HG03460 (cell line): Measurements from ENCODE around the gene CASP3.
A peak's percentile ranks its signal among the peaks of the same experiment; 100 is the strongest.
"Not testable (repeated sequence)": the region's sequence is repeated elsewhere in the genome, so short reads cannot be mapped to it uniquely, and the experiment has no call there.

Source experiments
- ATAC-seq: cut with Tn5 transposase; IDR thresholded peaks from one replicate; pipeline ENCODE4 v1.9.1; 2021; ENCODE audit not compliant: unreplicated experiment

Gene CASP3

GRCh38 chr4:184596617-184597185, 52.5 kb downstream of the CASP3 start:
- no peak for ATAC-seq

DNA sequence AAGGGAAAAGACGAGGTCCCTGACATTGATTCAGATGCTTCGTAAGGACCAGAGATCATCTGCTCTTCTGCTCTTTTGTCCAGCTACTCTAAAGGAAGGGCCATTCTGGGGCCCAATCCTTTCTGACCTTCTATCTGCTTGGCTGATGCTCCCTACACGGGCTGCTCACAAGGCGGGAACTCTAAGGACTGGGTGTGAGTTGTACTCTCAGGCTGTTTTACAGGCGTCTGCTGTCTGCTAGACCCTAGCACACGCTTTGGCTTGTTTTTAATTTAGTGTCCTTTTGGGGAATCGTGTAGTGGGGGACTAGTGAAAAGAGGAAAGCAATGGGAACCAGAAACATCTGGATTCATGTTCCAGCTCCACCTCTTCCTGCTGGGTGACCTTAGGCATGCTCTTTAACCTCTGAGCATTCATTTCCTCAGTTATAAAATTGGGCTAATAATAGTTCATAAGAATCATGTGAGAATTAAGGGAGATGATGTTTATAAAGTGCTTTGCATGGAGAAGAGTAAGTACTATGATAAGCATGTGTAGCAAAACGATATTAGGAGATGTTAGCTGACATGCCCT, 53.1 kb downstream of the CASP3 start:
- no peak for ATAC-seq

DNA sequence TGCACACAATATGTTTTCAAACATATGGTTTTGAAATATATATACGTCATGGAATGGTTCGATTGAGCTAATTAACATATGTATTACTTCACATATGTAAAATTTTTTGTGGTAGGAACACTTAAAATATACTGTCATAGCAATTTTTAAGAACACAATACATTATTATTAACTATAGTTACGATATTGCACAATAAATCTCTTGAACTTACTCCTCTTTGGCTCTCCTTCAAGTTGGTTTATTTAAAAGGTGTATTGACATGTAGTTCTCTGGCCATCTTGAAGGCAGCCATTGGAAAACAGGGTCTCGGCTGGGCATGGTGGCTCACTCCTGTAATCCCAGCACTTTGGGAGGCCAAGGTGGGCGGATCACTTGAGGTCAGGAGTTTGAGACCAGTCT, 53.8 kb downstream of the CASP3 start:
- no peak for ATAC-seq

DNA sequence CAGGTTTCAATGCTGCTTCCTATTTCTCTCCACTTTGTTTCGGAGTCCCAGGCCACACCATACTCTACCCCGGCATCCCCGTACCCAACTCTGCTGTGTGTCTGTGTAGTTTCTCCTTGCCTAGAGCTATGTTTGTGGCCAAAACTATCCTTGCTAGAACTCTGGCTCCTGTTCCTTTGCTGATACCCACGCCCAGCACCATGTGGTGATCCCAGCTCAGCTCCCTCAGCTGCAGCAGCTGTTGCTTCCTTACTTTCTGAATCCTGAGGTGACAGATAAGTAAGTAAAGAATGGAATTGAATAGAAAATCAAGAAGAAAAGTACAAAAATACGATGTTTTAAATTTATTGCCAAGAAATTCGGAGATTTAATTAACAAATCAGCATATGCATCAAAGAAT, 55.8 kb downstream of the CASP3 start:
- ATAC-seq = no peak

GRCh38 chr4:184591747-184592270, 57.4 kb downstream of the CASP3 start:
- not testable (repeated sequence) for ATAC-seq

DNA sequence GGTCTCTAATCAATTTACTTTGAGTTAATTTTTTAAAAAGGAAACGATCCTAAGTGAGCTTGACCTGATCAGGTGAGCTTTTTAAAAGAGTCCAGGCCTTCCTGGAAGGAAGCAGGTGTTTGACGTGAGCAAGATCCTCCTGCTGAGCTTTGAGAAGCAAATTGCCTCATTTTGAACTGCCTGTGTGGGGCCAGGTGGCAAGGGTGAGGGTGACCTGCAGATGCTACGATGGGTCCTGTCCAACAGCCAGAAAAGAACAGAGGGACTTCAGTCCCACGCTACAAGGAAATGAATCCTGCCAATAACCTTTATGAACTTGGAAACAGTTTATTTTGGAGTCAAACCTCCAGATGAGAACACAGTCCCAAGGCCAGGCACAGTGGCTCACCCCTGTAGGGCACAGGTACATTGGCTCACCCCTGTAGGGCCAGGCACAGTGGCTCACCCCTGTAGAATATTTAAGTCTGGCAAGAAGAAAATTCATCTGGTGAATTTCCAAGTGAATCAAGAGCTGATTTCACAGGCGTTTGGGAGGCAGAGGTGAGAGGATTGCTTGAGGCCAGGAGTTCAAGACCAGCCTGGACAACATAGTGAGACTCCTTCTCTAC, 58.1 kb downstream of the CASP3 start:
- no peak for ATAC-seq

- ATAC-seq = no peak
Observed at GRCh38 chr4:184590196-184590595, 59.1 kb downstream of the CASP3 start.

- ATAC-seq = no peak
Observed at GRCh38 chr4:184588893-184589292, 60.4 kb downstream of the CASP3 start.

DNA sequence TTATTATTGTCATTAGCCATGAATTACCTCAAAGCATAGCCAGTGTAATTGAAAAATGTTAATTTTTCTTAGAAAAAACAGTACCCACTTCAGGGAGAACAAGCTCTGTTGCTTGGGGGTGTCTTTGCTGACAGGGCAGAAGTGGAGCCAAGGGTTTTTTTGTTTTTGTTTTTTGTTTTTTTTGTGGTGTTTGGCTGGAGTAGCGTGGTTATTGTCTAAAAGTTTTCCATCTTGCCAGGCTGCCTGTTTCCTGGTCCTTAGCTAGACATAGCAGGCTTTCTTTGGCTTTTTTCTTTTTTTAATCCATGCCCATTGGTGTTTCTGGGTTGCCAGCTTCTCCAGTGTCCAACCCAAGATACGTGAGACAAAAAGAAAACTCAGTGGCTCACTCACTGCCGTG, 61.5 kb downstream of the CASP3 start:
- no peak for ATAC-seq

GRCh38 chr4:184587221-184587620, 62.0 kb downstream of the CASP3 start:
- ATAC-seq = no peak

DNA sequence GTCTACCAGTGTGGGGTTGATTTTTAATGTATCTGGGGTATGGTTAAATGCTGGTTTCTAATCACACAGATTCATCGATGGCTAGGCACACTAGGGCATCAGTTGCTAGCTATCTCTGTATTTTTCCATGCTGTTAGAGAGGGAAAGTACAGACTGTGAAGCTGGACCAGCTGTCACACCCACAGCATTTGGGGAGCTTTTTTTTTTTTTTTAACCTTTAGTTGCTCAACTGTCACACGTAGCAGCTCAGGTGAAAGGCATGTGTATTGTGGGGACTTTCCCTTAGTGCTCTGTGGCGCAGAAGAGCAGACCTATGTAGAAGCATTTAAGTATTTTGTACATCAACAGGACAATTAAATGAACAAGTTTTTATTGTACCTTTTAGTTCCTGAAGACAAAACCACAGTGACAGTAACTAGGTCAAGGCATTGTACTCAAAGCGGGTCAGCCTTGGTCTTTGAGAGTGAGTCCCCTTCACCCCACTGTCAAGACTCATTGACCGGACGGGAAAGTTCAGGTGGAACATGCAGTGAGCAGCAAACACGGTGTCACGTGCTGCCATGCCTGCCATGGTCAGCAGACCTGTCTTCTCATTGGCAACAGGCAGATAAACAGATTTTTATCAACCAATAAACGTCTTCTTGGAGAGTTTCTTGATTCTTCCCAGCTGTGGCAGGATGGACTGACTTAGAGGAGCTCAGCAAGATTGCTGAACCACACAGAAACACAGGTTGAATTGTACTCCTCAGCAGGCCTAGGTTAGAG, 65.3 kb downstream of the CASP3 start:
- ATAC-seq = peak; percentile 53
